HG03025 (cell line): ENCODE results near the gene RRAS2.
"Not testable (repeated sequence)": the region's sequence is repeated elsewhere in the genome, so short reads cannot be mapped to it uniquely, and the experiment has no call there.

Source experiments
- ATAC-seq: cut with Tn5 transposase; IDR thresholded peaks from one replicate; pipeline ENCODE4 v1.9.1; 2021; ENCODE audit warnings: mild to moderate bottlenecking, moderate library complexity; ENCODE audit not compliant: unreplicated experiment, low FRiP score

Gene RRAS2

DNA sequence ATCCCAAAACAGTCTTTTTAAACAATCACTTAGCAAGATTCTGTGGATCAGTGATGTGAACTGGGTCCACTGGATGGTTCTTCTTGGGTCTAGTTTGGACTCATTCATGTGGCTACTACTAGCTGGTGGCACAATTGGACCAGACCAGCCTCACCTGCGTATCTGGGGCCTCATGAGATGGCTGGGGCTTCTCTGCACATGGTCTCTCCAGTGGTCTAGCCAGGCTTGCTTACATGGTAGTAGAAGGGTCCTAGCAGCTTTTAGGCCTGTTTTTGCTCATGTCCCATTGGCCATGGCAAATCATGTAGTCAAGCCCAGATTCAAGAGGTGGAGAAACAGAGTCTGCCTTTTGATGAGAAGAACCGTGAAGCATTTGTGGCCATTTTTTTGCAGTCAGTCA lies 94.0 kb downstream of the RRAS2 start:
- no peak for ATAC-seq

GRCh38 chr11:14262271-14262846 lies 96.6 kb downstream of the RRAS2 start:
- ATAC-seq: no peak

- ATAC-seq: no peak
These were observed 97.9 kb downstream of the RRAS2 start for GRCh38 chr11:14261066-14261465.

DNA sequence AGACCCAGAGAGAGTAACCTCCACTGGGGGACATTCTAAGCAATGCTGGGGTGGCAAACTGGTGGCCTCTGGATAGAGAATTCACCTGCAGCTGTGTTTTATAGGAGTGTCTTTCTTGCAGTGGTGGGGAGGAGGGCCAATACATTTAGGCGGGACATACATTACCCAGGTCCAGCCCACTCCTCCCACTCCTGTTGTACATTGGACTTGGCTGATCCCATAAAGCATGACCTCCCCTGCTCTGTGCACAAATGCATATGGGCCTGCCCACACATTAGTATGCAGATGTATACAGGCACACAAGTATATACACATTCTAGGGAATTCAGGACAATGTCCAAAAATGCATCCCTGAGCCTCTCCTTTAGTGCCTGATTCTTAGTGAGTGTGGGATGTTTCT lies 99.1 kb downstream of the RRAS2 start:
- ATAC-seq: no peak

- ATAC-seq: no peak
These were observed 99.7 kb downstream of the RRAS2 start for GRCh38 chr11:14259186-14259784.

GRCh38 chr11:14258221-14258935 lies 100.6 kb downstream of the RRAS2 start:
- no peak for ATAC-seq

DNA sequence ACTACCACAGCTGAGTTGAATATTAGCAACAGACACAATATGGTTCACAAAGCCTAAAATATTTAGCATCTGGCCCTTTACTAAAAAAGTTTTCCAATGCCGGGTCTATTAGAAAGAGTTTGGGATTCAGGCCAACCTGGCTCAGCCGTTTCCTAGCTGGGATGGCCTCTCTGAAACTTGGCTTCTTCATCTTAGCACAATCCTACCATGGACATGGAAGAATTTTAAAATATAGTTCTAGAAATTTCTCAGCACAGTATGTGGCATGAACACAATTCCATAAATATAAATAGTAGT lies 103.8 kb downstream of the RRAS2 start:
- no peak for ATAC-seq

DNA sequence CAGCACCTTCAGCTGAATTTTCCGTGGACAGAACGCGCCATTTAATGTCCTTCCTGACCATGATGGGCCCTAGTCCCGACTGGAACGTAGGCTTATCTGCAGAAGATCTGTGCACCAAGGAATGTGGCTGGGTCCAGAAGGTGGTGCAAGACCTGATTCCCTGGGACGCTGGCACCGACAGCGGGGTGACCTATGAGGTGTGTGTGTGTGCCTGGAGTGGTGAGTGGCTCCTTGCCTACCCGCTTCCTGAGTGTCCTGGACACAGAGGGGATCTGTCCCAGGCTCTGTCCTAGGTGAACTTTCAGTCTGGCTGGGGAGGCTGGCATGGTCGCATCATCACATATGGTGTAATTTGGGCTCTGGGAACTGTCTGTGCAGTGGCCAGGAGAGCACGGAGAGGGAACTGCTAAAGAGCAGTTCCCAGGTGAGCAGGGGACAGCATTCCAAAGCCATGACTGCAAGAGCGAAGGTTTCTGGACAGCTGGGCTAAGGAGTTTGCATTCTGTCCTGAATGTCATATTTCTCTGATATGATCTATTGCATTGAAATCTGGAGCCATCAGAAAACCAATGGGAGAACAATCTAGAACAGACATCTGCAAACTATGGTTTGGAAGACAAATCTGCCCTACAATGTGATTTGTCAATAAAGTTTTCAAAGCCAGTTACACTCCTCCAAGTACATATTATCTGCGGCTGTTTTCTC lies 104.3 kb downstream of the RRAS2 start:
- no peak for ATAC-seq

DNA sequence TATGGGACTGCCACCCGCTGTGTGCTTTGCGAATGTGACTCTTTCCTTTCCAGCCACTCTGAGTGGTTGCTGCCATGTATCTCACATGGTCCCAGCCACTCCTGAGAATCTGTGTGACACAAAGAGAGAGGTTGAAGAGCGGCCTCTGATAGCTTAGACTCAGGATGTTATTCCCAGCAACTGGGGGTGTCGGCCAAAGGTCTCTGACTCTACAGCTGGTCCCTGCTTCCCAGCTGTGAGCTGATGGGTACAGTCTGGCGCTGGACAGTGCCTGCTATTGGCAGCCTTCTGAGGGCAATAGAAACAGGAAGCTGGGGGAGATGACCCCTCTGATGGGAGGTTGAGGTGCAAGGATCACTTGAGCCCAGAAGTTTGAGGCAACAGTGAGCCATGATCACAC lies 105.1 kb downstream of the RRAS2 start:
- no peak for ATAC-seq

DNA sequence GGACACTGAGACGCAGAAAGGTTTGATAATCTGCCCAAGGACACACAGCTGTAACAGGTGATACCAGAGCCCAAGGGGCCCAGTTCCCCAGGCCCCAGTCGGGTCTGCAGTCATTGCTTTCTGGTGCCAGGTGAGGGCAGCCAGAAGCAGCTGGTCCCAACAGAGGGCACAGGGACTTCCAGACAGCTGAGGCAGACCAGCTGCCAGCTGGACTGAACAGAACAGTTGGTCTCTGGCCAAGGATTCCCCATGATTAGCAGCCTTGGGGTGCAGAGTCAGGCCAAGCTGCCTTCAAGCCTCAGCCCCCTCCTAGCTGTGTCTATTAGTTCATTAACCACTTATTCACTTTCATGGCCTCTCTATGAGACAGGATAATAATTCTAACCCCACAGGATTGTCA lies 105.6 kb downstream of the RRAS2 start:
- no peak for ATAC-seq

DNA sequence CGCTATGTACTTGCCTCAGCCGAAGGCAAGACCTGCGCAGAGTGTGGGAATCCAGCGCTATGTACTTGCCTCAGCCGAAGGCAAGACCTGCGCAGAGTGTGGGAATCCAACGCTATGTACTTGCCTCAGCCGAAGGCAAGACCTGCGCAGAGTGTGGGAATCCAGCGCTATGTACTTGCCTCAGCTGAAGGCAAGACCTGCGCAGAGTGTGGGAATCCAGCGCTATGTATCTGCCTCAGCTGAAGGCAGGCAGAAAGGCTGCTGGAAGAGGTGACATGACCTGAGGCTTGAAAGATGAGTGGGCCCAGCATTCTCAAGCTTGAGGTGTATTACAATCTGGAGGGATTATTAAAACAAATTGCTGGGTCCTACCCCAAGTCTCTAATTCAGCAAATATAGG lies 106.5 kb downstream of the RRAS2 start:
- not testable (repeated sequence) for ATAC-seq

DNA sequence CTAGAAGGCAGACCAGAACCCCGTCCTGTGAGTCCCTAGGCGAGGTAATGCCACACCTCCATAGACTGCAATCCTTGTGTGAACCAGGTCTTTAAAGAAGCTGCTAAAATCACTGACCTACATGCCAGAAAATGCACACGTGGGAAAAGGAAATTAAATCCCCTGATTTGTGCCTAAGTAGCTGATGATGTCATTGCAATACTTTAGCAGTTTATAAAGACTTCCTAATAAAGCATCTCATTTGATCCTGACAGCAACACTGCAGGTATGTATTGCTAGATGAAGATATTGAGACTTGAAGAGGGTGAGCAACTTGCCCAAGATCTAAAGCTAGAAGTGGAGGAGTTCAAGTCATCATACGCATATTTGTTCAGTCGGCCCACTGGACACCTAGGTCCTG lies 107.2 kb downstream of the RRAS2 start:
- no peak for ATAC-seq

DNA sequence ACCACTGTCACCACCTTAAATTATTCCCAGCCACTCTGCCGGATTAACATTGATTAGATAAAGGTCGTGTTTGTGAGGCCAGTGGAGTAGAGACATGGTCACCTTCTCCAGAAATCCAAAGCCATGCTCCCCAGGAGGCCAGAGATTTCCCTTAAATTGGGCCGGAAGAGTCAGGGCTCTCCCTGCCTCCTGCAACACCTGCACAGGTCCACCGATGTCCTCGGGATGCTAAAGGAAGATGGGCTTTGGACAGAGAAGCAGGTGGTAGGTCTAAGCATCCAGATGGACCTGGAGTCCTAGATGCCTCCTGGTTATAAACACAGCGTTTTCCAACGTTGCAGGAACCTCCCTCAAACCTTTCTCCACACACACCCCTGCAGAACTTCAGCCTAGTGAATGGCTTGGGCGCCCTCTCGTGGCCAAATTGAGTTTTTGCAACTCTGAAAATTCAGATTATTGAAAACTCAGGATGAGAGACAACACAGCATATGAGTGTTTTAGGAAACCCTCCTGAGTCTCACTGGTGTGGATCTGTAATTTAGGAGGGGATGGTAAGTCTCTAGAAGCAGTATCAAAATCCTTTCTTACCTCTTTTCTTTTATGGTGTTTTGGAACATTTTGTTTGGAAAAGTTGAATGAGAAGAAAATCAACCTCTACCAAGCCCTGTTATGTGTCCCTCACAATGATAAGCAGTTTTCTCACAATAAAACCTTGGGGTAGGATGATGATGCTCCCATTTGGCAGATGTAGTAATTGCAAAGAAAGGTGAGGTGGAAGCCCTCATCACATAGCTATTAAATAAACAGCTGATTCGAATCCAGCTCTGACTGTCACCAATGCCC lies 109.6 kb downstream of the RRAS2 start:
- no peak for ATAC-seq

DNA sequence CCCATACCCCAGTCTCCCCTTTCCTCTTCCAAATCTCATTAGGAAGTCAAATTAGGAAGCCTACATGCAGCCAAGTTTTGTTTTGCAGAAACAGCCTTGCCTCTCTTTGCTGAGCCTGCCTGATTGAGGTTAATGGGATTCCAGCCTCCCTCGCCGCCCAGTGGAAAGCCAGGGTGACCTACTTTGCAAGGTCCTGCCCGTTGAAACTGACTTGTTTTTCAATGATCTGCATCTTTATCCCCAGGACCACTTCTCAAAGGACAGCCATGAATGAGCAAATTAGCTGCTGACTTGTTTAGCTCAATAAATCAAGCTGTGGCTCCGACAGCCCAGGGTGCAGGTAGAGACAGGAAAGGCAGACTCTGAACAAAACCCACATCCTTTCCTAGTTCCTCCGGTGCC lies 110.4 kb downstream of the RRAS2 start:
- no peak for ATAC-seq

DNA sequence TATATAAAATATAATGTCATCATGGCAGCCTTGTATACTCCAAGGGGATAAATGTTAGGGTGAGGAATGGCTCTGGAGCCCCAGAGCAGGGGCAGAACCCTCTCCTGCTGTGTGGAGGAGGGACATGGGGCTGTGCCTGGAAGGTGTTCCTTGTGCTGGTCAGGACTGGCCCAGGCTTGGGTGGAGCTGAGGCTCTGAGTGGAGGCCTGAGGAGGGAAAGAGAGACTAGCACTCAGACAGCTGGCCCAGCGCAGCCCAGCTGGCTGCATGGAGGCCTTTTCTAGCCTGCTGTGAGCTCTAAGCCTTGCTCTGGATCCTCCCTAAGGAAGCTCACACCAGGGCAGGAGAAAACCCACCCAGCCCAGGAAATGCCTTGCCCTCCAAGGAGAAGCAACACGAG lies 113.5 kb downstream of the RRAS2 start:
- ATAC-seq: no peak

- ATAC-seq: no peak
These were observed 114.1 kb downstream of the RRAS2 start for GRCh38 chr11:14244926-14245325.

GRCh38 chr11:14242733-14243132 lies 116.2 kb downstream of the RRAS2 start:
- no peak for ATAC-seq

DNA sequence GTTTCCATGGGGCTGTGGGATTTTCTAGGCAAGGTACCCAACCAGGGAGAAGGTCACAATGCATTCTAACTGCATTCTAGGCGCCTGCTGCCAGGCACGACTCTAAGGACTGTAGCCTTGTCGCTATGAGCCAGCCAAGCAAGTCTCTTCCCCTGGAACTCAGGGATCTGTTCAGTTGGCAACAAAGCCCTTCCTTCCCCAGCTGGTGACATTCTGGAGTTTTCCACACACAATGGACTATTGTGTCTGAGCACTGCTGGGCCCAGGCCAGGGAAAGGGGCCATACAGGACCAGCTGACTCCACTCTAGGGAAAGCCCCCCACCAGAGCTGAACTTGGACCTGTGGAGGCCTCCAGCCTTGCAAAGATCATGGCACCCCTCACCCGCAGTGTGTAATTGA lies 116.8 kb downstream of the RRAS2 start:
- ATAC-seq: no peak

DNA sequence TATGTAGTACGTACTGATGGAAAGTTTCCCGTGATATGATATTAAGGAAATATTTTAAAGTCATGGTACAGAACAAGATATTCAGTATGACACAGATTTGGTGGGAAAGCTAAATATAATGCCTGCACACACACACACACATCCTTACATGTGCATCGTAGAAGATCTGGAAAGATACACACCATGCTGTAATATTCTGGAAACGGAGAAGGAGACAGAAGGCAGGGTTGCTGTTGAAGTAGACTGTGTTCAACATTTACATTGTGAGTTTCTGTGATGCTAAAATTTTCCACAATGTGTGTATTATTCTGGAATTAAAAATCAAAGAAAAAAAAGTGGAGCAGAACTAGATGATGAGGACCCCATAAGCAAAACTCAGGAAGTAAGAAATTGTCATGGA lies 118.0 kb downstream of the RRAS2 start:
- no peak for ATAC-seq

DNA sequence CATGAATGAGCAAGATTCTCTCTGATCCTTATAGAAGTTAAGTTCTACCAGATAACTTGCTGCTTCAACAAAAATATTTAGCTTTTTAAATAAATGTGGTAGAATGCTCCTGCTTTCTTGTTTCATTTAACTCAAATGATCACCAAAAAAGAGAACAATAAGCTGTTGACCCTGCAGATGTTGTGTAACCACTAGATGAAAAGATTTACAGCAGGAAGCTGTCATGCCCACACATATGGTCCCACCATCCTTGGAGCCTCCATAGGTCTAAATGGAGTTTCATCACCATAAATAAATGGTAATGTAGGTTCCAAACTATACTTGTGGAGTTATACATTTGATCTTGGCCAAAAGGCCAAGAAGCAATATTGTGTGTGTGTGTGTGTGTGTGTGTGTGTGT lies 118.8 kb downstream of the RRAS2 start:
- ATAC-seq: no peak

DNA sequence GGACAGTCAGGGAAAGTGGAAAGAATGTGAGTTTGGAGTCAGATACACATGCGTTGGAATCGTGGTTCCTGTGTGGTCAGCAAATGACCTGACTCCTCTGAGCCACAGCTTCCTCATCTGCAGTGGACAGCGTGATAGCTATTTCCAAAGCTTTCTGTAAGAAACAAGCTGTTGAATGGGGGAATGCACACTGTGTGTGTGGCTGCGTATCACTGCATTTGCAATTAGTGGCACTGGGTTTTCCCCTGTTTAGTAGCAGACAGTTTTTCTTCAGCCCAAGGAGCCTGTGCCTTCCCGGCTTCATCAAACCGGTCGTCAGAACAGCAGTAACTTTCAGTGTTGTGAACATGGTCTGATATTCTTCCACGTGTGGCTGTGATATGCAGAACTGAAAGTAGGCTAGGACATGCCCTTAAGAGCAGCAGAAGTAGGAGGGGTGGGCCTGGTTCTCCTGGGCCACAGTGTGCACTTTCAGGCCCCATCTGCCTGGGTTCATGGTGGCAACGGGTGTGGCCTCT lies 121.5 kb downstream of the RRAS2 start:
- ATAC-seq: peak; percentile 98
